ENCODE results near the gene SMCHD1.
"Not testable (repeated sequence)": the region's sequence is repeated elsewhere in the genome, so short reads cannot be mapped to it uniquely, and the experiment has no call there.

- not testable (repeated sequence) for TF ChIP-seq MAX (IDR thresholded peaks at IDR 0.05); ATF3 (IDR thresholded peaks at IDR 0.05); CTCF (IDR thresholded peaks at IDR 0.05 in 2 of 3, conservative IDR thresholded peaks at IDR 0.05 in 1 of 3; ENCODE audit: borderline replicate concordance in 1 of 3, insufficient read depth in 1 of 3, low read depth in 2 of 3, low read length in 2 of 3); JUND (IDR thresholded peaks at IDR 0.05); EZH2 (IDR thresholded peaks at IDR 0.05); POLR2AphosphoS5 (IDR thresholded peaks at IDR 0.05; ENCODE audit: low read depth, low read length); POLR2A (IDR thresholded peaks at IDR 0.05; ENCODE audit: borderline replicate concordance, extremely low read depth, insufficient read depth, insufficient read length); REST (IDR thresholded peaks at IDR 0.05; ENCODE audit: low read depth); FOSL1 (IDR thresholded peaks at IDR 0.05; ENCODE audit: low read depth); ZBTB33 (IDR thresholded peaks at IDR 0.05; ENCODE audit: extremely low read depth, insufficient replicate concordance, low read length); TCF7L2 (IDR thresholded peaks at IDR 0.05; ENCODE audit: borderline replicate concordance, extremely low read depth, insufficient read depth, insufficient read length); CBX3 (IDR thresholded peaks at IDR 0.05; ENCODE audit: low read depth); RAD21 (IDR thresholded peaks at IDR 0.05; ENCODE audit: low read depth); ZNF274 (IDR thresholded peaks at IDR 0.05; ENCODE audit: low read depth, low read length)
Observed at GRCh38 chr18:2852460-2852859, 196.9 kb downstream of the SMCHD1 start.
